Kidney (tissue), 14 donors: ENCODE data around the gene ABCB9. TPM values are rescaled to one million over a fixed set of nuclear protein-coding genes. Genes with fewer than 3 reads are reported as not detected.
A peak's percentile ranks its signal among the peaks of the same experiment; 100 is the strongest.

Experiments used
- DNase-seq, 5 donors: peaks; one replicate each; pipeline ENCODE4 v3.0.0-alpha.2; 2013 to 2020
- FAIRE-seq: peaks from 2 replicates; lab custom pipeline; 2012; peaks lifted over from hg19 to GRCh38; lab: Jason Lieb, UNC
- H3K27ac ChIP-seq, 2 donors: one replicate each; pipeline ENCODE4 v1.7.0; 2013; ENCODE audit warnings: low read depth in 2 of 2, low read length in 2 of 2, inconsistent platforms in 1 of 2
- H3K27me3 ChIP-seq: one replicate; pipeline ENCODE4 v1.7.1; 2013; ENCODE audit warnings: low read length, inconsistent platforms; ENCODE audit not compliant: control insufficient read depth, insufficient read depth
- H3K36me3 ChIP-seq, 3 donors: one replicate each; pipeline versions ENCODE4 v1.7.0 to v1.7.1; 2013; ENCODE audit warnings: low read length in 3 of 3, control low read depth in 1 of 3, inconsistent platforms in 1 of 3; ENCODE audit not compliant: insufficient read depth in 3 of 3, control insufficient read depth in 2 of 3
- H3K4me1 ChIP-seq, 3 donors: one replicate each; pipeline versions ENCODE4 v1.7.0 to v1.7.1; 2013; ENCODE audit warnings: low read length in 3 of 3, inconsistent platforms in 1 of 3, low read depth in 1 of 3; ENCODE audit not compliant: control insufficient read depth in 2 of 3, insufficient read depth in 2 of 3
- H3K4me3 ChIP-seq, 3 donors: one replicate each; pipeline versions ENCODE4 v1.7.0 to v1.8.1; 2013; ENCODE audit warnings: low read length in 3 of 3, control low read depth in 1 of 3, inconsistent platforms in 1 of 3
- H3K9ac ChIP-seq, 3 donors: one replicate each; pipeline versions ENCODE4 v1.7.0 to v1.7.1; 2013; ENCODE audit warnings: low read length in 3 of 3, control low read depth in 1 of 3, inconsistent platforms in 1 of 3
- H3K9me3 ChIP-seq, 3 donors: one replicate each; pipeline versions ENCODE4 v1.7.0 to v1.7.1; 2013; ENCODE audit warnings: low read length in 3 of 3, control low read depth in 1 of 3, inconsistent platforms in 1 of 3; ENCODE audit not compliant: control insufficient read depth in 2 of 3, insufficient read depth in 1 of 3
- intact Hi-C: fragments of 100-400 bp; cut with DNase I; formaldehyde crosslinking; loops from one replicate; pipeline ENCODE4 v1.11.1; 2022
- polyA plus RNA-seq: library from polyadenylated mRNA; stranded (reverse); fragments of 350-450 nt; fragmentation: Illumina TruSeq; extraction: RNeasy Lipid Tissue Mini Kit (QIAGEN cat#74804); gene quantifications from one replicate; pipeline ENCODE4 v1.2.3, GENCODE V29; 2014; ENCODE audit warnings: low read depth, low replicate concordance; ENCODE audit not compliant: insufficient read depth
- total RNA-seq: library from RNA; stranded (reverse); fragmentation: NEBNext Ultra II Directional; extraction: Animal tissue kit (Norgen Biotek cat#: 25700); gene quantifications from one replicate; pipeline ENCODE4 v1.2.1, GENCODE V29; 2021
- TF ChIP-seq, protein P1 (sequence below): IDR thresholded peaks from 3 replicates; pipeline ENCODE4 v1.5.1; 2012; ENCODE audit warnings: mild to moderate bottlenecking, moderate library complexity, borderline replicate concordance; ENCODE audit not compliant: insufficient read depth; ENCODE audit errors: extremely low read depth
- donor health status: control.
- donor health status: control.
- donor health status: control.
- donor health status: control.
- donor health status: control.
- donor health status: DM: yes; HTN: yes; CAD: no.
- donor health status: Normal renal cell carcinoma (clear cell type).

Gene ABCB9
- total and polyA plus RNA-seq, 2 donors from 2014 or later: 4.6 to 7.6 TPM

DNA sequence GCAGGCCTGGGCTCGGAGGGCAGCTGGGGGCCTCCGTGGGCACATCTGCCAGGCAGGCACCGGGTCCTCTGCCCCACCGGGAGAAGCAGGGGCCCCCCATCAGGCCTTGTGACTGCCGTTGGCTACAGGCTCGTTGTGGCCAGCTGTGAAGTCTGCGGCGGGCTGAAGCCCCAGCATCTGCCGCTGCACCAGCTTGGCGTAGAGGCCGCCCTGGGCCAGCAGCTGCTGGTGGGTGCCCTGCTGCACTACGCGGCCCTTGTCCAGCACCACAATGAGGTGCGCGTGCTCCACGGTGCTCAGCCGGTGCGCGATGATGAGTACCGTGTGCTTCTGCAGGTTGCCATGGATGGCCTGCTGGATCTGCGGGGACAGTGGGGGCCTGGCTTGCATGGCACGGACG is 36.5 kb downstream of the ABCB9 start:
- no peaks in the 10 kb centered on the region for H3K27me3 ChIP-seq
- no peak overlapping the region for H3K27ac ChIP-seq
- H3K4me3 ChIP-seq: no peak overlapping the region
- TF ChIP-seq, protein P1, sequence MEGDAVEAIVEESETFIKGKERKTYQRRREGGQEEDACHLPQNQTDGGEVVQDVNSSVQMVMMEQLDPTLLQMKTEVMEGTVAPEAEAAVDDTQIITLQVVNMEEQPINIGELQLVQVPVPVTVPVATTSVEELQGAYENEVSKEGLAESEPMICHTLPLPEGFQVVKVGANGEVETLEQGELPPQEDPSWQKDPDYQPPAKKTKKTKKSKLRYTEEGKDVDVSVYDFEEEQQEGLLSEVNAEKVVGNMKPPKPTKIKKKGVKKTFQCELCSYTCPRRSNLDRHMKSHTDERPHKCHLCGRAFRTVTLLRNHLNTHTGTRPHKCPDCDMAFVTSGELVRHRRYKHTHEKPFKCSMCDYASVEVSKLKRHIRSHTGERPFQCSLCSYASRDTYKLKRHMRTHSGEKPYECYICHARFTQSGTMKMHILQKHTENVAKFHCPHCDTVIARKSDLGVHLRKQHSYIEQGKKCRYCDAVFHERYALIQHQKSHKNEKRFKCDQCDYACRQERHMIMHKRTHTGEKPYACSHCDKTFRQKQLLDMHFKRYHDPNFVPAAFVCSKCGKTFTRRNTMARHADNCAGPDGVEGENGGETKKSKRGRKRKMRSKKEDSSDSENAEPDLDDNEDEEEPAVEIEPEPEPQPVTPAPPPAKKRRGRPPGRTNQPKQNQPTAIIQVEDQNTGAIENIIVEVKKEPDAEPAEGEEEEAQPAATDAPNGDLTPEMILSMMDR: no peak
- DNase-seq (no peak), FAIRE-seq (no peak)
- no peaks in the 10 kb centered on the region for H3K36me3 ChIP-seq
- H3K9ac ChIP-seq: no peak overlapping the region
- no peaks in the 10 kb centered on the region for H3K4me1 ChIP-seq
- no peaks in the 10 kb centered on the region for H3K9me3 ChIP-seq
- intact Hi-C loops: no loop called here

DNA sequence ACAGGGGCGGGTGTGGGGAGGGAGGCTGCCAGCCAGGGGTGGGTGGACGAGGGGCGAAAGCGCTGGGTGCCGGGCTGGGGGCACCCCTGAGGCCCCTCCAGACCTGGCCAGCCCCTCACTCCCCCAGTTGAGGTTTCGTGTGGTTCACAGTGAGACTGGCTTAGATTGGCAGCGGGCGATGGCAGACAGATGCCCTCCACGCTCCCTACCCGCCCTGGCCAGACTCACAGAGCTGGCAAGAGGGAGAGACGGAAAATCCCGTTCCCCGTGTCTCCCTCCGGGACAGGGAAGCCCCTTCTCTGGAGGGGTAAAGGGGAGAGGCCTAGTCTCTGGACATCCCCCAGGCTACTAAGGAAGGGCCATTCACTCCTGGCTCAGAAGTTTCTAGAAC is 37.1 kb downstream of the ABCB9 start:
- no peak for FAIRE-seq
- Histone ChIP-seq H3K4me1 (no peaks in the 10 kb centered on the region), H3K36me3 (no peaks in the 10 kb centered on the region), H3K27me3 (no peaks in the 10 kb centered on the region), H3K27ac (no peak overlapping the region), H3K9ac (no peak overlapping the region), H3K9me3 (no peaks in the 10 kb centered on the region), H3K4me3 (no peak overlapping the region)
- intact Hi-C loops: no loop called here
- TF ChIP-seq, protein P1: no peak
- DNase-seq: peak in 1 of 5 donors; percentile 75

DNA sequence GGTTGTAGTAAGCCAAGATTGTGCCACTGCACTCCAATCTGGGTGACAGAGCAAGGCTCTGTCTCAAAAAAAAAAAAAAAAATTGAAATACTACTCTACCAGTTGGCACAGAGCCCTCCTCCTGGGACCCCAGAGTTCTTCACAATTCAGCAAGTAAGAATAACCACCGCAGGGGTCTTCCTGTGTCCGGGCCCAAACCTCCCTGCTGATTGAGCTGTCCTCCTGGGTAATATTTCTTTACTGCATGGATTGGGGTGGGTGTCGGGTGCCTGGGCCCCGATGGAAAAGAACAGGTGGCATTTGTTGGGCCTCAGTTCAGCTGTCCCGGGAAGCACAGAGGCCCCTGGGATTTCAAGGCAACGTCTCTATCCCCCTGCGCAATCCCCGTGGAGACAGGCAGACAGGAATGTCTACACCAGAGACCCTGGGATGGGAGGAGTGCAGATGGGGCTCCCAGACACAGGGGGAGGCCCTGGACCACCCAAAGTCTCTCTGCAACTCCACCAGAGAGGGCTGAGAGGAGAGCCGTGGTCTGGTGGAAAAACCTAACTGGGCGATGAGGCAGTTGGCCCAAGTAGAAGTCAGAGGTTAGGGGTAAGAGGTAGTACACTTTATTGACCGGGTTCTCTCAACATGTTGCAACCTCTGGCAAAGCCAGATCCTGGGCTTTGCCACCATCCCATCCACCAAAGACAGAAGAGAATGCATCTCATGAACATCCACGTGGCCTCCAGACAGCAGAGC is 37.7 kb downstream of the ABCB9 start:
- no peaks in the 10 kb centered on the region for H3K4me1 ChIP-seq
- no peaks in the 10 kb centered on the region for H3K36me3 ChIP-seq
- FAIRE-seq (no peak), DNase-seq (no peak)
- TF ChIP-seq, protein P1: no peak
- H3K4me3 ChIP-seq: no peak overlapping the region
- no peak overlapping the region for H3K9ac ChIP-seq
- no peaks in the 10 kb centered on the region for H3K9me3 ChIP-seq
- no peak overlapping the region for H3K27ac ChIP-seq
- no peaks in the 10 kb centered on the region for H3K27me3 ChIP-seq
- intact Hi-C loops: no loop called here
